Activated CD4-positive, CD25-positive, alpha-beta regulatory T cell treated with anti-CD3 and anti-CD28 coated beads, Interleukin-2, amount 50 U/mL, for 72 hours (primary cell): ENCODE results near the gene ANKRD13D.
A peak's percentile ranks its signal among the peaks of the same experiment; 100 is the strongest.

Source experiments
- DNase-seq: peaks from one replicate; pipeline ENCODE4 v3.0.0; 2021

Gene ANKRD13D

DNA sequence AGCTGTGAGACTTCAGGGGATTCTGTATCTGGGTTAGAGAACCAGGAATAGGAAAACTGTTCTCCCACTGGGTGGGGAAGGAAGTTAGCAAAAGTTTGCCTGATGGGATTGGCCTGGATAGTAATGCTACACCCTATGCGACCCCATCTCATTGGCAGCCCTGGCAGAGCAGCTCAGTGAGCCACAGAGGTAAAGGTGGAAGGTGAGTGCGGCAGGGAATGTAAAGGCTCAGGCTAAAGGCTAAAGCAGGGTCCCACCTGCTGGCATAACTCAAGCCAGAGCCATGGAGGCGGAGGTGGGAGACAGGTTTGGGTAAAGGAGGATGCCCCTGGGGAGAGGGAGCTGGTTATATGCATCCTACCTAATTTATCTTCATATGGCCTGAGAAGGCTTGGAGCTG is 32.9 kb downstream of the ANKRD13D start:
- no peak for DNase-seq

DNA sequence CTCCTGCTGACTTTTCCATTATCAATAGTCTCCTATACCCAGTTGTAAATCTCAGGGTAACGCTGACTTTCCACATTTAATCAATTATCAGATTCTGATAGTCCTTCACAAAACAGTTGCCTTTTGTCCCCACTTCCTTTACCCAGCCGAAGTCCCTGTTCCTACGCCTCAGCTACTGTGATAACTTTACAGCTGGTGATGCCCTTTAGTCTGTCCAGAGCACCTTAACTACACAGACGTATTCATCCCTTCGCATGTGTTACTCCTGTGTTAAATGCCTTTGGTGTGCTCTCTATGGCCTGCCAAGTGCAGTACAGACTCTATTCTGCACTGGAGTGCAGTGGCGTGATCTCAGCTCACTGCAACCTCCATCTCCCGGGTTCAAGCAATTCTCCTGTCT is 34.4 kb downstream of the ANKRD13D start:
- no peak for DNase-seq

GRCh38 chr11:67332081-67332691 is 43.1 kb downstream of the ANKRD13D start:
- no peak for DNase-seq

DNA sequence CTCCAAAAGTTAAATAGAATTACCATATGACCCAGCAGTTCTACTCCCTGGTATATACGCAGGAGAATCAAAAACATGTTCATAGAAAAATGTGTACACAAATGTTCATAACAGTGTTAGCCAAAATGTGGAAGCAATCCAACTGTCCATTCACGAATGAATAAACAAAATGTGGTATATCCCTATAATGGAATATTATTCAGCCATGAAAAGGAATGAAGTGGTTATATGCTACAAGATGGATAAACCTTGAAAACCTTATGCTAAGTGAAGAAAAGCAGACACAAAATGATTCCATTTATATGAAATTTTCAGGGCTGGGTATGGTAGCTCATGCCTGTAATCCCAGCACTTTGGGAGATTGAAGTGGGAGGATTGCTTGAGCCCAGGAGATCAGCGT is 48.2 kb downstream of the ANKRD13D start:
- DNase-seq: no peak

- DNase-seq: no peak
Observed at GRCh38 chr11:67344264-67344663, 55.2 kb downstream of the ANKRD13D start.

DNA sequence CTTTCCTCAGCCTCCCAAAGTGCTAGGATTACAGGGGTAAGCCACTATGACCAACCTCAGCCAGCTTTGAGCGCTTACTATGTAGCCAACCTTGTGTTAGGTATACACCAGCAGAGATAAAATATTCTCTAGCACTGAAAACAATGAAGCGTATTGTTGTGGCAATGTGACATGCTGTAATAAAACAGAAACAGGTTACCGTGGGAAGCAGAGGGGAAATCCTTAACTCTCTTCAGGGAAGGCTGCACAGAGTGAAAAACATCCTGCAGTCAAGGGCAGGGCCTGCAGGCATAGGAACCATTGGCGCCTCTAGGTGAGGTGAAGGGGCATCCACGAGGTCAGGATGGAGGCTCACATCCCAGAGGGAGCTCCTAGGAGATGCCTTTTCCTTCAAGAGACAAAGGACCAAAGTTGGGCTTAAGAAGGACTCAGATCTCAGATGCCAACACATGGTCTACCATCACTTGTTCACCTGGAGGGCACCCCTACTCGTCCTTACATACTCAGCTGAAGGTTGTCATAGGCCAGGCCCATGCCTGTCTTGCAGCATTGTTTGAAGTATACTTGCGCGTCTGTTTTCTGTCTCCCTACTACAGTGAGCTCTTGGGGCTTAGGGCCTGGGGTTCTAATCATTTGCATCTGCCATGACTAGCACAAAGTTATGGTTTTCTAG is 56.3 kb downstream of the ANKRD13D start:
- no peak for DNase-seq

GRCh38 chr11:67345920-67346819 is 57.1 kb downstream of the ANKRD13D start:
- no peak for DNase-seq

DNA sequence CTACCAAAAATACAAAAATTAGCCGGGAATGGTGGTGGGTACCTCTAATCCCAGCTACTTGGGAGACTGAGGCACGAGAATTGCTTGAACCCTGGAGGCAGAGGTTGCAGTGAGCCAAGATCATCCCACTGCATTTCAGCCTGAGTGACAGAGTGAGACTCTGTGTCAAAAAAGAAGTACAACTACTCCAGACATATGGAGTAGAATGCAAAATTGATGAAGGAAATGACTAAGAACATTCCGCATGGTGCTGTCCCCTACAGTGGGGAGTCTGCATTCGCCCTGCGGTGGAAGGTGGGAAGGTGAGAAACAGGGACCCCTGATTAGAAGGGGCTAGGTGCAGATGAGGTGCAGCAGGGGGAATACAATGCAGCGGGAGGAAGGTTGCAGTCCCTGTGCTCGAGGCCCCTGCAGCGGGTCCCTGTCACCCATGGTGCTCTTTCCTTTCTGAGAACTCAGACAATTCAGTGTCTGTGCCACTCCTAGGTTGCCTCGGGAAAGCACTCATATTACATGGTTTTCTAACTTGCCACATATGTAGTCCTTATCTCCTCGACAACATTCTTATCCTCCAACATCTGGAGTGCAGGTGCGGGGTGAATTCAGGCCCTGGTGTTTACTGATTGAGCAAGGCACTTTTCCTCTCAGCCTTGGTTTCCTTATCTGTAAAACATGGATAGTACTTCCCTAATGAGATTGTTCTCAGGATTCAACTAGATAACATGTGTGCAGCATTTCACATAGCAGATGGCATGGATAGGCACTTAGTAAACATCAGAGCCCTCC is 59.1 kb downstream of the ANKRD13D start:
- no peak for DNase-seq

- DNase-seq: no peak
Observed at GRCh38 chr11:67349036-67349435, 59.9 kb downstream of the ANKRD13D start.

- no peak for DNase-seq
Observed at GRCh38 chr11:67349457-67349856, 60.4 kb downstream of the ANKRD13D start.

DNA sequence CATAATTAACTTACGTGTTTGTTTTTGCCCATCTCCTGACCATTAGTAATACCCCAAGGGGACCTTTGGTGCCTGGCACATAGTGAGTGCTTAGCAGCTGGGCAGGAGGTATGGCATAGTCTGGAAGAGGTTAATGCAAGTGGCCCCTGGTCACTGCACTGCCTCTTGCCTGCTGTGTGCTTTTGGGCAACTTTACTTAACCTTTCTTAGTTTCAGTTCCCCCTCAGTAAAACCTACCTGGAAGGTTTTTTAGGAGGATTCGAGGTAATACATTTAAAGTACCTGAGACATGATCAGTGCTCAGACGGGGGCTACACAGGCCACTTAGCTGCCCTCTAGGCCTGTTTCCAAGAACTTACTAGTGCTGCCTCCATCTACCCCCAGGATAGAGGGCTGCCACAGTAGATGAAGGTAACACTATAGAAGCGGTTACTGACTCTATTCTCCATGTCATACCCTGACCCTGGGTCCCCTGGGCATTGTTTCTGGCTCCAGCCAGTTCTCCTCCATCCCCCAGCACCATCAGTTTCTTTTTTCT is 60.9 kb downstream of the ANKRD13D start:
- DNase-seq: no peak

DNA sequence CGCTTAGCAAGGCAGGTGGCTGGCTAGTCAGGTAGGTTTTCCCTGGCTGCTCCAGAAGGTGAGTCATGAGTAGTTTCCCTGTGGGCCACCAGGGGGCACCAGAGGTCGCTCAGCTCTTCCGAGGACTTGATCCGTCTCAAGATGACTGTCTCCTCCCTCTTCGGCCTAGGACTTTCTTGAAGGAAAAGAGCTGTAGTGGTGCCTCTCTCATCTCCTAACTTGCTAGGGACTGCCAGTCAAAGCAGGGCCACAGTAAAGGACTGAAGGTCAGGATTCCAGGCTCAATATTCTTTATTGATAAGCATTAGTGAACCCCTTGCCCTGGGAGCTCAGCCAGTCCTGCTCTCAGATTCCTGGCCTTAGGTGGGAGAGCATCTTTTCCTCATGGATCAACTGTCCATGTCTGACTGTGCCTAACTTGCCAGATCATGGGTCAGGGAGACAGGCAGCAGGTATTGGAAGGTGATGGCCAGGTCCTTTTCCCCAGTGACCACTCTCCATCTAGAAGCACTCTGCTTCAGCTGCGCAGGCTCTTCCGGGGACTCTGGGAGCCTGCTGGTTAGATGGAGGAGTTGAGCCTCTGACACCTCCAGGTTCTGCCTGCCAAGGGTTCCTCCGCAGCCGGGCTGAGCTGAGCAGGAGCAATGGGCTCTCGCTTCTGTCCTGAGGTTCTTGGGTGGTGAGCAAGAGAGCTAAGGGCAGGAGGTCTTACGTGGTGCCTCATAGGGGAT is 62.3 kb downstream of the ANKRD13D start:
- DNase-seq: peak; percentile 69
